ENCODE results near the gene ATP6V0E1.

ATP6V0E1 gene

GRCh38 chr5:172954751-172955159 lies 28.8 kb upstream of the ATP6V0E1 start:
- H3K4me3 ChIP-seq (ENCODE audit: control insufficient read depth, low read depth, low read length), result peak overlapping the region; percentile 16; the same call in 1 of the 2 replicates

GRCh38 chr5:172956228-172956627 lies 27.3 kb upstream of the ATP6V0E1 start:
- no peak for DNase-seq (ENCODE audit: low read depth)
- H3K4me3 ChIP-seq (ENCODE audit: control insufficient read depth, low read depth, low read length), result no peak overlapping the region
- no peak for TF ChIP-seq CTCF (IDR thresholded peaks at IDR 0.05; ENCODE audit: control insufficient read depth, insufficient read depth, low read depth, low read length, missing control alignments)

More at GRCh38 chr5:172954751-172955159, 28.8 kb upstream of the ATP6V0E1 start:
- peak; percentile 61 for DNase-seq (ENCODE audit: low read depth)
- no peak for TF ChIP-seq CTCF (IDR thresholded peaks at IDR 0.05; ENCODE audit: control insufficient read depth, insufficient read depth, low read depth, low read length, missing control alignments)

- no peak overlapping the region for H3K4me3 ChIP-seq (ENCODE audit: control insufficient read depth, low read depth, low read length)
- TF ChIP-seq CTCF (IDR thresholded peaks at IDR 0.05; ENCODE audit: control insufficient read depth, insufficient read depth, low read depth, low read length, missing control alignments), result no peak
- DNase-seq (ENCODE audit: low read depth), result no peak
Observed at GRCh38 chr5:172956936-172957335, 26.6 kb upstream of the ATP6V0E1 start.

GRCh38 chr5:172957458-172957857 lies 26.1 kb upstream of the ATP6V0E1 start:
- no peak for DNase-seq (ENCODE audit: low read depth)
- H3K4me3 ChIP-seq (ENCODE audit: control insufficient read depth, low read depth, low read length), result no peak overlapping the region
- TF ChIP-seq CTCF (IDR thresholded peaks at IDR 0.05; ENCODE audit: control insufficient read depth, insufficient read depth, low read depth, low read length, missing control alignments), result no peak

- peak overlapping the region; percentile 95 for H3K4me3 ChIP-seq (ENCODE audit: control insufficient read depth, low read depth, low read length)
- no peak for TF ChIP-seq CTCF (IDR thresholded peaks at IDR 0.05; ENCODE audit: control insufficient read depth, insufficient read depth, low read depth, low read length, missing control alignments)
- DNase-seq (ENCODE audit: low read depth), result no peak
Observed at GRCh38 chr5:172958331-172959046, 25.1 kb upstream of the ATP6V0E1 start.

- H3K4me3 ChIP-seq (ENCODE audit: control insufficient read depth, low read depth, low read length), result peak overlapping the region; percentile 95
- DNase-seq (ENCODE audit: low read depth), result no peak
- no peak for TF ChIP-seq CTCF (IDR thresholded peaks at IDR 0.05; ENCODE audit: control insufficient read depth, insufficient read depth, low read depth, low read length, missing control alignments)
Observed at GRCh38 chr5:172959824-172960799, 23.5 kb upstream of the ATP6V0E1 start.
